HUES64 (cell line): ENCODE measurements around the gene RAB5A.

Experiments
- H3K27ac ChIP-seq: 2 replicates; pipeline ENCODE4 v1.7.0; 2013; ENCODE audit warnings: low read depth, low read length, inconsistent platforms
- H3K27me3 ChIP-seq: 2 replicates; pipeline ENCODE4 v1.6.1; 2013; ENCODE audit warnings: mild to moderate bottlenecking, low read length; ENCODE audit not compliant: insufficient read depth
- H3K36me3 ChIP-seq: 2 replicates; pipeline ENCODE4 v1.6.1; 2013; ENCODE audit warnings: mild to moderate bottlenecking, low read length; ENCODE audit not compliant: insufficient read depth
- H3K4me1 ChIP-seq: 2 replicates; pipeline ENCODE4 v1.6.1; 2013; ENCODE audit warnings: mild to moderate bottlenecking, low read length, moderate library complexity; ENCODE audit not compliant: insufficient read depth
- H3K4me3 ChIP-seq: 2 replicates; pipeline ENCODE4 v1.5.1; 2013; ENCODE audit warnings: mild to moderate bottlenecking, low read length, moderate library complexity
- H3K9ac ChIP-seq: 2 replicates; pipeline ENCODE4 v1.6.1; 2013; ENCODE audit warnings: mild to moderate bottlenecking, low read depth, low read length
- H3K9me3 ChIP-seq: 2 replicates; pipeline ENCODE4 v1.6.1; 2013; ENCODE audit warnings: low read depth, low read length; ENCODE audit not compliant: insufficient read depth
- WGBS: fragments of 150-250, 120-280 bp; methylation state at CpG from one replicate; pipeline ENCODE4 v1.1.7; 2013; ENCODE audit warnings: missing lambda C conversion rate; 5-methylcytosine and 5-hydroxymethylcytosine counted together

Gene RAB5A

GRCh38 chr3:19931180-19931692 is 15.7 kb upstream of the RAB5A start:
- Histone ChIP-seq H3K36me3 (no peaks in the 10 kb centered on the region), H3K9ac (no peak overlapping the region), H3K27ac (no peak overlapping the region), H3K4me3 (no peak overlapping the region), H3K27me3 (no peaks in the 10 kb centered on the region), H3K4me1 (peaks cover 6% of the 10 kb centered on the region; the same call in 1 of the 2 replicates), H3K9me3 (no peaks in the 10 kb centered on the region)
- WGBS = 96% methylated on average over 2 of the region's 2 CpGs

DNA sequence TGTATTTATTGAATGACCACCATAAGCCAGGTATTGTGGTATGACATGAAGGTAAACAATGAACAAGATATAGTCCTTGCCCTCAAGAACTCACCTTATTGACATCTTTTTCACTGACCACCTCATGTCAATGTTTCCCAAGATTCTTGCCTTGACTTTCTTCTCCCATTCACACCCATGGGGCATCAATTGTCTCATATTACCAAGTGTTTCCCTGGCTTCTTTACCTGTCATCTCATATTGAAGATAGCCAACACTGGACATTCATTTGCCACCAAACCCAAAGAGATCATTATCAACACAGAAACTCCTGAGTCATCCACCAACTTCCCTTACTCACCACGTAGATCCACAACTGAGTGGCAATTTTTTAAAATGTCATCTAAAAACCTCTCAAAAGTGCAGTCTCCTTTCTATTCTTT is 15.1 kb upstream of the RAB5A start:
- Histone ChIP-seq H3K4me3 (no peak overlapping the region), H3K36me3 (no peaks in the 10 kb centered on the region), H3K9ac (no peak overlapping the region), H3K27ac (no peak overlapping the region), H3K27me3 (no peaks in the 10 kb centered on the region), H3K9me3 (no peaks in the 10 kb centered on the region), H3K4me1 (peaks cover 6% of the 10 kb centered on the region; the same call in 1 of the 2 replicates)
- 85% methylated on average over 1 of the region's 1 CpG for WGBS

GRCh38 chr3:19932422-19932821 is 14.5 kb upstream of the RAB5A start:
- H3K9me3 ChIP-seq = no peaks in the 10 kb centered on the region
- no peak overlapping the region for H3K27ac ChIP-seq
- H3K4me3 ChIP-seq = no peak overlapping the region
- WGBS = 94% methylated on average over 2 of the region's 2 CpGs
- peaks cover 6% of the 10 kb centered on the region; the same call in 1 of the 2 replicates for H3K4me1 ChIP-seq
- no peaks in the 10 kb centered on the region for H3K36me3 ChIP-seq
- no peak overlapping the region for H3K9ac ChIP-seq
- no peaks in the 10 kb centered on the region for H3K27me3 ChIP-seq

DNA sequence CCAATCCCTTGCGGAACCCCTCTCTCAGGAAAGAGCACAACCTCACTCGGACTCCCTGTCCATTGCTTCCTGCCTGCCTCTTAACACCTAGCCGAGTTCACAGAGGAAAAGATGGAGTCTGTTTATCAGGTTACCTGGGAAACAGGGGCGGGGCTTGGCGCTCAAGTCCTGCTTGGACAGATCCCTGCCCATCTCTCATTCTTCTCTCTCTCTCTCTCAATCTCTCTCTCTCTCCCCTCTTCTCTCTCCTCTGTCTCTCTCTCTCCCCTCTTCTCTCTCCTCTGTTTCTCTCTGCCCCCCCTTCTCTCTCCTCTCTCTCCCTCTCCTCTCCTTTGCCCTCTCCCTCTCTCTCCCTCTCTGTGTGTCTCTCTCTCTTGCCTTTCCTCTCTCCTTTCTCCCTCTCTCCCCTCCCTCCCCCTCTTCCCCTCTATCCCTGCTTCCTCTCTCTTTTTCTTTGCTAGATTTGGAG is 12.8 kb upstream of the RAB5A start, which contains the start of gene EFHB:
TSS of gene EFHB (minus strand) at position 120 of the 469 bp plus-strand sequence. CDS start 199 bp downstream, outside the sequence.
- H3K36me3 ChIP-seq = no peaks in the 10 kb centered on the region
- no peak within 1 kb of the TSS for H3K27ac ChIP-seq
- H3K27me3 ChIP-seq = no peaks in the 10 kb centered on the region
- peak within 1 kb of the TSS; percentile 41 for H3K4me3 ChIP-seq
- no peak within 1 kb of the TSS; the same call in 1 of the 2 replicates for H3K9ac ChIP-seq
- no peaks in the 10 kb centered on the region for H3K9me3 ChIP-seq
- WGBS = 35% methylated on average over 5 of the region's 5 CpGs
- H3K4me1 ChIP-seq = peaks cover 6% of the 10 kb centered on the region; the same call in 1 of the 2 replicates

GRCh38 chr3:19937459-19938294 is 9.2 kb upstream of the RAB5A start:
- H3K27me3 ChIP-seq = no peaks in the 10 kb centered on the region
- H3K4me3 ChIP-seq = no peak overlapping the region
- H3K4me1 ChIP-seq = peaks cover 6% of the 10 kb centered on the region; the same call in 1 of the 2 replicates
- no peaks in the 10 kb centered on the region for H3K9me3 ChIP-seq
- H3K36me3 ChIP-seq = no peaks in the 10 kb centered on the region
- WGBS = 81% methylated on average over 4 of the region's 7 CpGs
- H3K9ac ChIP-seq = no peak overlapping the region
- H3K27ac ChIP-seq = no peak overlapping the region

GRCh38 chr3:19938295-19938627 is 8.6 kb upstream of the RAB5A start:
- no CpG with 5 or more reads among the region's 1 CpG for WGBS
- H3K9me3 ChIP-seq = no peaks in the 10 kb centered on the region
- peaks cover 6% of the 10 kb centered on the region; the same call in 1 of the 2 replicates for H3K4me1 ChIP-seq
- no peak overlapping the region for H3K27ac ChIP-seq
- H3K9ac ChIP-seq = no peak overlapping the region
- H3K4me3 ChIP-seq = no peak overlapping the region
- H3K27me3 ChIP-seq = no peaks in the 10 kb centered on the region
- no peaks in the 10 kb centered on the region for H3K36me3 ChIP-seq

DNA sequence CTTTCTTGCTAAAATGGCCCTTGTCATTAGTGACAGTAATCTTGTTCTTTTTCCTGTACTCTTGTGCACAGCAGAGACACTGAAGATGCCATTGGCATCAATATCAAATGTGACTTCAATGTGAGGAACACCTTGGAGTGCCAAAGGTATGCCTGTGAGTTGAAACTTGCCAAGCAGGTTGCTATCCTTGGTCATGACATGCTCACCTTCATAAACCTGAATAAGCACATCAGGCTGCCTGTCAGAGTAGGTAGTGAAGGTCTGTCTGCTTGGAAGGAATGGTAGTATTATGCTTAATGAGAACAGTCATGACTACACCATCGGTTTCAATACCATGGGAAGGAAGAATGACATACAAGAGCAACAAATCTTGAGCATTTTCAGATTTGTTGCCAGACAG is 6.3 kb upstream of the RAB5A start:
- H3K4me1 ChIP-seq = no peaks in the 10 kb centered on the region
- WGBS = 97% methylated on average over 1 of the region's 1 CpG
- no peak overlapping the region for H3K4me3 ChIP-seq
- no peak overlapping the region for H3K27ac ChIP-seq
- no peaks in the 10 kb centered on the region for H3K36me3 ChIP-seq
- no peaks in the 10 kb centered on the region for H3K9me3 ChIP-seq
- H3K9ac ChIP-seq = no peak overlapping the region
- no peaks in the 10 kb centered on the region for H3K27me3 ChIP-seq

GRCh38 chr3:19945534-19945933 is 1.4 kb upstream of the RAB5A start:
- Histone ChIP-seq H3K27me3 (no peaks in the 10 kb centered on the region), H3K4me3 (peak overlapping the region; percentile 93; the same call in 1 of the 2 replicates), H3K36me3 (peaks cover 2% of the 10 kb centered on the region; the same call in 1 of the 2 replicates), H3K4me1 (peaks cover 26% of the 10 kb centered on the region), H3K9ac (no peak overlapping the region), H3K27ac (no peak overlapping the region), H3K9me3 (no peaks in the 10 kb centered on the region)
- WGBS = 98% methylated on average over 9 of the region's 9 CpGs

- WGBS = 72% methylated on average over 23 of the region's 26 CpGs
- H3K27ac ChIP-seq = peak overlapping the region; percentile 95
- peaks cover 8% of the 10 kb centered on the region for H3K36me3 ChIP-seq
- H3K9ac ChIP-seq = peak overlapping the region; percentile 95
- no peaks in the 10 kb centered on the region for H3K9me3 ChIP-seq
- peaks cover 29% of the 10 kb centered on the region for H3K4me1 ChIP-seq
- no peaks in the 10 kb centered on the region for H3K27me3 ChIP-seq
- H3K4me3 ChIP-seq = peak overlapping the region; percentile 93
These were observed 697 bp upstream of the RAB5A start for GRCh38 chr3:19945969-19946831.

- under 1% methylated on average over 30 of the region's 30 CpGs for whole genome bisulfite sequencing
These were observed 790 bp downstream of the RAB5A start for GRCh38 chr3:19947549-19948225.

More at GRCh38 chr3:19947549-19948225, 790 bp downstream of the RAB5A start:
- Histone ChIP-seq H3K4me3 (peak overlapping the region; percentile 93), H3K9ac (peak overlapping the region; percentile 85), H3K27me3 (no peaks in the 10 kb centered on the region), H3K27ac (peak overlapping the region; percentile 95), H3K9me3 (no peaks in the 10 kb centered on the region), H3K4me1 (peaks cover 29% of the 10 kb centered on the region), H3K36me3 (peaks cover 23% of the 10 kb centered on the region)
